GM21367 (cell line): Measurements from ENCODE around the gene THAP7.
"Not testable (repeated sequence)": the region's sequence is repeated elsewhere in the genome, so short reads cannot be mapped to it uniquely, and the experiment has no call there.

Source experiments
- ATAC-seq: cut with Tn5 transposase; IDR thresholded peaks from one replicate; pipeline ENCODE4 v1.9.1; 2021; ENCODE audit not compliant: unreplicated experiment

Gene THAP7, protein sequence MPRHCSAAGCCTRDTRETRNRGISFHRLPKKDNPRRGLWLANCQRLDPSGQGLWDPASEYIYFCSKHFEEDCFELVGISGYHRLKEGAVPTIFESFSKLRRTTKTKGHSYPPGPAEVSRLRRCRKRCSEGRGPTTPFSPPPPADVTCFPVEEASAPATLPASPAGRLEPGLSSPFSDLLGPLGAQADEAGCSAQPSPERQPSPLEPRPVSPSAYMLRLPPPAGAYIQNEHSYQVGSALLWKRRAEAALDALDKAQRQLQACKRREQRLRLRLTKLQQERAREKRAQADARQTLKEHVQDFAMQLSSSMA

DNA sequence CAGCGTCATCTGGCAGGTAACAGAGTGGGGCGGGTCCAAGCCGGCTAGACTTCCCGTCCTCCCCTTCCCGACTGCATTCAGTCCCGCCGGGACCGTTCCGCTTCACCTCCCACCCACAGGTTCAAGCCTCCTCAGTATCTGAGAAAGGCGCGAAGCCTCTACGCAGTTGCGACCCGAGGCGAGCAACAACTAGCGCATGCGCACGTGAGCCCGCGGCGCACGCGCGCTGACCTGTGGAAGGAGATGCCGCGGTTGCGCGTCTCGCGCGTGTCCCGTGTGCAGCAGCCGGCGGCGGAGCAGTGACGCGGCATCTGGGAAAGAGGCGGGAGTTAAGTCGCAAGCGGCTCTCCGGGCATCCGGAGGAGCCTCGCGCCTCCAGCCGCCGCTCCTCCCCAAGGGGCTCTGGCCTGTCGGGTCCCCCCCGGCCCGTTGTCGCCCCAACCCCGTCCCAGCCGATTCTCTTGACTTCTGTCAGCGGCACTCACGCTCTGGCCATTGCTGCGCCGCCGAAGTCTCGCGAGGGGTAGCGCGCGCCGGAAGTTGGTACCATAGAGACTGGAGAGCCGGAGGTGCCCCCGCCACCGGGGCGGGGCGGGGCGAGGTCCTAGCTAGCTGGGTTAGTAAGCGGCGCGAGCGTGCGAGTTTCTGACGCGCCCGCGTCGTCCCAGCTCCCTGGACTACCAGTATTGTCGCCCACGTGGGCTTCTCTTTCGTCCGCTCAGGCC is at the start of gene THAP7:
Gene THAP7, minus strand, starts transcription at position 518 of the 725 bp plus-strand sequence. Its CDS starts 207 bp downstream, at position 311.
- ATAC-seq, result peak; percentile 74

DNA sequence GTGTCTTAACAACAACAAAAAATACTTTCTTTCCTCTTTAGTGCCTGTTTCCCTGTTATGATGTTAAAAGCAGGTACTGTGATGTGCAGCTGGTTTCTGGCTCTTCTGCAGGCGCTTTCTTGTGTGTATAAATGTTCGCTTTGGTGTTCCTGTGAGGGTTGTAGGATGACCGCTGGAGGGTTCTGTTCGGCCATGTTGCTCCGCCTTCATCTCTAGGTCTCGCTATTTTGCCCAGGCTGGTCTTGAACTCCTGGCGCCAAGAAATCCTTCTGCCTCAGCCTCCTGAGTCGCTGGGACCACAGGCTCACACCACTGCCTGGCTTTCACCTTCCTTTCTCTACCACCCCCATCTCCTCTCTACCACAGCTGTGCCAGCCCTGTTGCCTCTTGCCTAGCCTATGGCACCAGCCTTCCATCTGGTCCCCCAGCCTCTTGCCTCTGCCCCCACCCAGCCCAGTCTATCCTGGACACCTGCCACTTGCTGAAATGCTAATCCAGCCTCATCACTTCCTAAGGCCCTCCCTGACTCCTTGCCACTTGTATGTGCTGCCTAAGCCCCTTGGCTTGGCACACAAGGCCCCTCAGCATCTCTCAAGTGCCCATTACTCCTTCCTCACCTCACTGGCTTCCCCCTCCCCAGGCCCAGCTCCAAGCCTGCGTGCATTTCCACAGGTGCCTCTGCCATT is 49.4 kb upstream of the THAP7 start:
- ATAC-seq, result no peak

DNA sequence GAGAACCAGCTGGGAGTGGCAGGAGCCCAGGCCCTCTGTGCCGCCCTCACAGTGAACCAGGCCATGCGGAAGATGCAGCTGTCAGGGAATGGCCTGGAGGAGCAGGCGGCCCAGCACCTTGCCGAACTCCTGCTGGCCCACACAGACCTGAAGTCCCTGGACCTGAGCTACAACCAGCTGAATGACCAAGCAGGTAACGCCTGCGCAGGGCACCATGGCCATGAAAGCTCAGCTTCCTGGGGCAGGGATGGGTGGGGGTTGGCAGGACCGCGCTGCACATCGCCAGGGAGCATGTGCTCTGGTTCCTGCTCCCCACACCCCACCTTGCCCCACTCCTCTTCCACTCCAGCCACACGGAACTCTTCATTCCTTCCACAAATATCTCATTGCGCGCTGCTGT is 47.0 kb upstream of the THAP7 start:
- ATAC-seq, result not testable (repeated sequence)

DNA sequence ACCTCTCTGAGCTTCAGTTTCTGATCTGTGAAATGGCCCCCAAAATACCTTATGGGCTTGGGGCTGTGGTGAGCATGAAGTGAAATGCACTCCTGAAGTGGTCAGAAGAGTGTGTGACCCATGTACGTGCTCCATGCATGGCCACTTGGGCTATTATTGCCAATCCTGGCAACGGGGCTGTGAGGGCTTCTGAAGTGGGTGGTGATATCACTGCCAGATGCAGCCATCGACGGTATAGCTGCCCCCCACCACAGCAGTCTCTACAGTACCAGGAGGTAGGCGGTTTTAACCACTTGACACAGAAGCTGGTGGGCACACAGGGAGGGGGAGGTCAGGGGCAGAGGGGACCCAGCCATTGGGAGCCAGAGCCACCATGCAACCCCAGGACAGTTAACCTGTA is 46.5 kb upstream of the THAP7 start:
- not testable (repeated sequence) for ATAC-seq

DNA sequence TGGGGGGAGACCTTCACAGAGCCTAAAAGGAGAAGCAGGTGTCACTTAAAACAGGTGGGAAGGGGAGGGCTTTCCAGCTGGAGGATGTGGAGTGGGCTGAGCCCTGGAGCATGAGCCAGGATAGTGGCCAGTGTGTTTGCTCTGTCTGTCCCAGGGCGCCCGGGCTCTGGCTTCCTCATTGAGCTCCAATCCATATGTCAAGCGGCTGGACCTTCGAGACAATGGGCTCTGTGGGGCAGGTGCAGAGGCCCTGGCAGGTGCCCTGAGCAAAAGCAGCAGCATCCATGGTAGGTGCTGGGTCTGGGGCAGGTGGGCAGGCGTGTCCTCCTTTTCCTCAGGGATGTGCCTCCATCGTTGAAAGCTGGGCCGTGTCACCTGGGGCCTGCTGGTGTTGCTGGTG is 45.8 kb upstream of the THAP7 start:
- ATAC-seq, result no peak

DNA sequence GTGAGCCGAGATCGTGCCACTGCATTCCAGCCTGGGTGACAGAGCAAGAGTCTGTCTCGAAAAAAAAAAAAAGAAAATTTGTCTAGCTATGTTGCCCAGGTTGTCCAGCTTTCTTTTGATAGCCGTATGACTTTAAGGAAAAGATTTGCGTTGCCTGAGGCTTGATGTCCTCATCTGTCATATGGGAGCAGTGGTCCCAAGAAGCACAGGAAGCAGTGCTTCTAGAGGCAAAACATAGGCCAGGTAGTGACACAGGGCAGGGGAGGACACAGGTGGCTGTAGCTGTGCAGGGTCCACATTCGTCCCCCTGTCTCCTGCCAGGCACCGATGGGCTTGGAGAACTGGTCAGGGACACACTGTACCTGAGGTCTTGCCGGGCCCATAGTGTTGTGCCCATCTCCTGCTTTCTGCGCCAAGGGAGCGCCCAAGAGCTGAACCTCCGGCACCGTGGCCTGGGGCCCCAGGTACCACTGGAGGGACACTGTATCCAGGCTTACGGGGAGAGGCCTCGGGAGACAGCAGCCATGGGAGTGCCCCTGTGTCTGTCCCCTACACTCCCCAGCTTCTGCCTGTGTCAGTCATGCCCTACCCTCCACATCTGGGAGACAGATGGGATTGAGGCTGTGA is 45.2 kb upstream of the THAP7 start:
- ATAC-seq, result no peak

DNA sequence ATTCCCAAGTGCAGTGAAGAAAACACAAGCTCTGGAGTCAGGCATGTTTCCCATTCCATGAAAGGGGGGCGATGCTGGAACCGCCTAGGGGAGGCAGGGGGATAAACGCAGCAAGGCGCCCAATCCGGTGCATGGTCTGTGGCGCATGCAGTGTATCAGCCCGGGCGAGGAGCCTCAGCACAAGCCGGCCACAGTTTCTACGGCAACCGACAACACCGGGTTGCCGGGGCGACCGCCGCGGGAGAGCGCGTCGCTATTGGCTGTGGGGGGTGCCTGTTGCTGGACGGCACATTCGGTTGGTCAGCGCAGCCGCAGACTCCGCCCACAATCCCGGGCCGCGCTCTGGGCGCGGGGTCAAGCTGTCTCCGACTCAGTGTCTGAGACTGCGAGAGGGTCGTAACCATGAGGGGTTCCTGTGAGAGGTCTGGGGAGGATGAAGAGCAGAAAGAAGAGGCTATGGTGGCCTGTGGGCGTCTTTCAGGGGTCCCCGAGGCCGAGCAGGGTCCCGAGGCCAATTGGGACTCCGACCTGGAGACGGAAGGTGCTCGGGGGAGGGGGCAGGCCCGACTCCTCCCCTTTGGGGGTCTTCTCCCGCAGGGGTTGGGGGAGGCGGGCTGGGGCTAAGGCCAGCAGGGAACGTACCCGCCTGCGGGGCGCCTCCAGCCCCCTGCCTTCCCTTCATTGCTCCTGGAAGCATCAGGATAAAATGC is 43.8 kb upstream of the THAP7 start, which contains the start of gene LRRC74B:
Gene LRRC74B, plus strand, starts transcription at position 362 of the 710 bp plus-strand sequence. Its CDS starts 41 bp downstream, at position 403.
- ATAC-seq, result no peak

DNA sequence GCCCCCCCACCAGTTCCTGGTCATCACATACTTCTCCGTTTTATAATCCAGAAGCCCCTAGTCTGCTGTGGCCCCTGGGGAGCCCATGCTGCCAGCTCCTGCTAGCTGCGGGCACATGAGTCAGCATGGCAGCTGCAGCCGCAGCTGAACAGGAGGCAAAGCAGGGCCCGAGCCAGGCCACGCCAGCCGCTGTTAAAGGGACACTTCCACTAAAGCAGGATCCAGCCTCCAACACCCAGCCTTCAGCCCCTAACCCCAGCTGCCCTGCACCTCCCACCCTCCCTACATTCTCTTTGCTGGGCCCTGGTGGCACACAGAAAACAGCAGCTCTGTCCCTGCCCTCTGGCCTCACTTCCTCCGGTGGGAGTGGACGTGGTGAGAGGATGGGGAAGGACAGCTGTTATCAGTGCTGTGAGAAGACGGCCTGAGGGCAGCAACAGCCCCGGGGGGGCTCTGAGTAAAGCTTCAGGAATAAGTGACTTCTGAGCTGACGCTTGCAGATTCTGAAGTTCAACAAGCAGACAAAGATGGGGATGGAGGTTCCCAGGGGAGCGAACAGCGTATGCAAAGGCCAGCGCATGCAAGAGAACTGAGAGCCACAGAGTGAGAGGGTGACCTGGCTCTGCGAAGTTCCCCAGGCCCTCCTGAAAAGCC is 43.1 kb upstream of the THAP7 start:
- ATAC-seq, result no peak

DNA sequence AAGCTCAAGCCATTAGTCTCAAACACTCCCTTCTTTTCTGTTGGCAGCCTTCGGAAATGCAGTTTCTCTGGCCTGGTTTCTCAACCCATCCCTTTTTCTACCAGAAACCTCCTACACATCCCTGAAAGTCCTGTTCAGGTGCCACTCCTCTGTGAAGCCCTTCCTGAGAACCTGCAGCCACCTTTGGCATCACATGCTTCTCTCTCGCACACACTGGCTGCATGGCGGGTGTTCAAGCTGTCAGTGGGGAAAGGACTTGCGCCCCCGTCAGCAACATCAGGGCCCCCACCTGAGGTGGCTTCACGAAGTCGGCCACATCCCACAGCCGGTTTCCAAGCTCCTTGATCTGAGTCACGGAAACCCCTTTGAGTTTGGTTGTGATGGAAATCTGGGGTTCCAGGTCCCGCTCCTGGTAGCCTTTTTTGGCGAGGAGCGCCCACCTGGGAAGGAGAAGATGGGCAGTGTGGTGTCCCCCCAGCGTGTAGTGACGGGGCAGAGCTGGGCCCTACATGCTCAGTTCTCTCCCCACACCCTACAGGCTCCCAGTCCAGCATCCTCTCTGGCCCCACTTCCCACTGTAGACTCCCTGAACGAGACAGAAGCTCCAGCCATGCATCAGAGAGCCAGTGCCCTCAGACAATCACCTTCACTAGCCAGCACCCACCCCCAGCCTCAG is 42.1 kb upstream of the THAP7 start:
- ATAC-seq, result no peak

DNA sequence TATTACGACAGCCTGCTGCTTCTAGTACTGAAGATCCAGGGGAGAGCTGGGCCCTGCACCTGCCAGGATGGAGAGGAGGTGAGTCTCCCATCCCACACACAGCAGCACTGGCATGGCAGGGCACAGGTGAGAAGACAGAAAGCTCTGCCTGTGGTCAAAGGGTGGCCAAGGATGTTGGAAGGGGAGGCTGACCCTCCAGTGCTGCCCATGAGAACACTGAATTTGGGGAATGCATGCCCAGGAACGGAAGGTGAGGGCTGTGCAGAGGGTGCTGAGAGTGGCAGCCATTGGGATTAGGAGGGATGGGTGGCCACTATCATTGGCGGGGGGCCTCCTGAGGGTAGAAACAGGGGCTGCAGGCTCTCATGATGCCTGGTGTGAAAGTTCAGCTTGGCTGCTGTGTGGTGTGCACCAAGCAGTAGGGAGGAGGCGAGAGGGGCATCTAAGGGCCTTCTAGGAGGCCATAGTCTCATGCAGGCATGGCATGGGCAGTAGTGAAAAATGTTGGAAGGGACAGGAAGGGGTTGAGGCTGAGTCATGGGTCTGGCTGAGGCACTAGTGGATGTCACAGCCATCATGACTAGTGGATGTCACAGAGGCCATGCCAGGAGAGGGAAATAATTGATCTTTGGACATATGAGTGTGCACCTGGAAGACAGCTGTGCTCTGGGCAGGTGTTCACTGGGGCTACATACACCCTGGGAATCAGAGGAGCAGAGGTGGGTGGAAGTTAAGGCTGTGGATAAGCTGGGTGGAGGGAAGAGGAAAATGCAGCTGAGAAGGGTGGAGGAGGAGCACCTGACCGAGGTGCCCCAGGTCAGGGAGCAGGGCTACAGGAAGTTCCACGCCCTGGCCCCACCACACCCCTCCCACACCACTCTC is 41.3 kb upstream of the THAP7 start:
- ATAC-seq, result no peak

DNA sequence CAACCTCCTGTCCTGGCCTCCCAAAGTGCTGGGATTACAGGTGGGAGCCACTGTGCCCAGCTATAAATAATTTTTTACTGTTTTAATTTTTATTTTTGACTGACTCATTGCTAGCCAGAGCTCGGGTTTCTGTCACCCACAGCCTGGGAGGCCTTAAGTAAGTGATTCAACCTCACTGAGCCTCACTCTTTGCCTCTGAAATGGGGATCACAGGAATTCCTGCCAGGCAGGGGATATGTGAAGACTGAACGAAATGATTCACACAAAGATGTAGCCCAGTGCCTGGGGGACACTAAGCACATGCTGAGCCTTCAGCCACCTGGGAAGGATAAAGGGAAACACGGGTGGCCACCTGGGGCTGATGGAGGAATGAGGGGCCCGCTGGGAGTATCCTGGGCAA is 40.0 kb upstream of the THAP7 start:
- ATAC-seq, result no peak

DNA sequence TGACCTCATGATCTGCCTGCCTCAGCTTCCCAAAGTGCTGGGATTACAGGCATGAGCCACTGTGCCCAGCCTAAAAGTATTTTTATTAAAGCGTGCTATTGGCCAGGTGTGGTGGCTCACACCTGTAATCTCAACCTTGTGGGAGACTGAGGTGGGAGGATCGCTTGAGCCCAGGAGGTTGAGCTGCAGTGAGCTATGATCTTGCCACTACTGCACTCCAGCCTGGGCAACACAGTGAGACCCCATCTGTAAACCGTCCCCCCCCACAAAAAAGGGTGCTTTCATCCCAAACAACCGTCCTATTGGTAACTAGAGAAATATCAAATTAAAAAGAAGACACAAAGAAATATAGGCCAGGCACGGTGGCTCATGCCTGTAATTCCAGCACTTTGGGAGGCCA is 37.2 kb upstream of the THAP7 start:
- ATAC-seq, result not testable (repeated sequence)

DNA sequence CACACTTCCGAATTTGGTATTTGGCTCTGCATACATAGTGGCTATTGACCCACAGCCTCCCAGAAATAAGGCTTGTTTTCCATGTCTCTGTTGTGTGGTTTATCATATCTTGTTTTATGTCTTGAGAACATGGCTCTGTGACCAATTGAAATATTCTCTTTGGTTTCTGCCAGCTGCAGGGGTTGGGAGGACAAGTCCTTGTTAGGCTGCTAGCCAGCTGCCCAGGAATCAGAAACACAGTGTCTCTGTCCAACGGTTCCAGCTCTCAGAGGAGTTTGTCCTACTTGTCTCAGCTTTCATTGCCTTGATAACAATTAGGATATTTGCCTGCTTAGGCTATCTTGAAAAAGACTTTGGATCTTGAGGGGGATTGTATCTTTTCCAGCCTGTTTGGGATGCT is 36.5 kb upstream of the THAP7 start:
- no peak for ATAC-seq

DNA sequence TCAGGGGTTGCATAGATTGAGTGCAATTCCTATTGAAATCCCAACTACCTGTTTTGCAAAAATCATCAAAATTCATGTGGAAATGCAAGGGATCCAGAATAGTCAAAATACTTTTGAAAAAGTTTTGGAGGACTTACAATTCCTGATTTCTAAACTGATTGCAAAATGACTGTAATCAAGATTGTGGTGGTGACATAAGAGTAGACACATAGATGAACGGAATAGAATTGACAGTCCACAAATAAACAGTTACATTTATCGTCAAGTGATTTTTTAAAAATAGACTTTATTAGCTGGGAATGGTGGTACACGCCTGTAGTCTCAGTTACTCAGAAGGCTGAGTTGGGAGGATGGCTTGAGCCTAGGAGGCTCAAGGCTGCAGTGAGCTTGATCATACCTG is 33.1 kb upstream of the THAP7 start:
- ATAC-seq, result no peak

DNA sequence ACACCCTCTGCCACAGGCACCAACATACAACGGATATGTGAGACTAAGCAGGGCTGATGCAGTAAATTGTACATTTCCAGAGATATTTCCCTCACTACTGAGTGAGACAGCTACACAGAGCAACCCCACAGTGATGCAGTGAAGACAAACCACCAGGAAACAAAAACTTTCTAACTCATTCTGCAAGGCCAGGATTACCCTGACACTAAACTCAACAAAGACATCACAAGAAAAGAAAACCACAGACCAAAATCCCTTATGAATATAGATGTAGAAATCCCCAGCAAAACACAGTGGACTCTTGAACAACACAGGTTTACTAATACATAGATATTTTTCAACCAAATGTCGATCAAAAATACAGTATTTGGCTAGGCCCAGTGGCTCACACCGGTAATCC is 32.0 kb upstream of the THAP7 start:
- ATAC-seq, result no peak

DNA sequence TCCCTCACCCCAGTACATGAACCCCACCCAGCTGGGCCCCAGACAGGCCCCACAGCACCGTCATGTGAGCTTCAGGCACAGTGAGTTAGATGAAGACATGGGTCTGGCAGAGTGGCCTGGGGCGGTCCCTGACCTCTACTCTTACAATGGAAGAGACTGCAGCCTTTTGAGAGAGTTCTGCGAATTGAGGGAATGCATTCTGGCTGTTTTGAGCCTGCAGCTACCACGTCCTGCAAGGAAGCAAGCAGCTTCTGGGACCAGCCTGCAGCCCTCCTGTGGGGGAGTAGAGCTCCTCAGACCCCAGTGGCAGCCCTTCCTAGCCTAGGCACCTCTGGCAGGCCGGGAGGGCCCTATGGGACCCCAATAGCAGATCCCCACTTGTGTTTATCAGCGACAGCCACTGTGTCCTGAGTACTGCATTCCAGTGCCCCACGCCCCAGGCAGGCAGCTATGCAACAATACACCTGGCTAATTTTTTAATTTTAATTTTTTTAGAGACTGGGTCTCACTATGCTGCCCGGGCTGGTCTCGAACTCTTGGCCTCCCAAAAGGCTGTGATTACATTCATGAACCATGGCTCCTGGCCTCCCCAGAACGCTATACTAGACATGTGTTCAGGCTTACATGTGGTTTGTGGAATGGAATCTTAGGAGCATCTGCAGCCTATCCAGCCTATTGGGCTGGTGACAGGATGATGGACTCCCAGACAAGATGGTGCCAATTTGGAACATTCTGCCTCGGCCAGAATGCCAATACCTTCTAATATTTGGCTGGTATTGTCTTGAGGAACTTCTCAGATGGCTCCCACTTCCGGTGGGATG is 31.2 kb upstream of the THAP7 start:
- no peak for ATAC-seq

DNA sequence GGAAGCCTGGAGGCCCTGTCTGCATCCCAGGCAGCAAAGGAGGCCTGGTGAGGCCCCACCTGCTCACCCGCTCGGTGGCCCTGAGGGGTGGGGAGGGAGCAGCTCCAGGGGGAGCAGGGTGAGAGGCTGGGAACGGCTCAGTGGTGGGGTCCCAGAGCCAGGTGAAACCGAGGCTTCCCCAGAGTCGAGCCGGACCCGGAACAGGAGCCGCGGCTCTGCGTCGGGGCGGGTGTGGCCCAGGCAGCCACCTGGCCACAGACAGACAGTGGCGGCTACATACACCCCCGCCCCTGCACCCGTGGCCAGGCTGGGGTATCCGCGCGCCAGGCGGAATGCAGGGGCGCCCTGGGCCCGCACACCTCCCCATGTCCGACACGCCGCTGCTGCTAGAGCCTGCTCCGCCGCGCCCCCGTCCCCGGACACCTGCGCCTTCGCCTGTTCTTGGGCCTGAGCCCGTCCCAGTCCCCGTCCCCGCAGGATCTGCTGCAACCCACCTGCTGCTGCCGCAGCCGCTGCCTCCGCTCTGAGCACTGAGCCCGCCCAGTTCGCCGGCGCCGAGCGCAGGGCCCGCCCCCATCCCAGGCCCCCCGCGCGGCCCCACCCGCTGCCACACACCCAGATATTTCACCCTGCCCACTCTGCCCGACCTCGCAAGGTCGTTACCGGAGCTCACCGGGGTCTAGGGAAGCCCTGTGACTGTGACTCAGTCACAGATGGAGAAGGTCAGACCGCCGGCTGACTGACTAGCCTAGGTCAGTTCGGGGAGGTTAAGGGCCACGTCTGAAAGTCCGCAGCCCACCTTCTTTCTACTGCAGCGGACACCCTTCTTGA is 30.3 kb upstream of the THAP7 start, which contains the start of gene SLC7A4:
Gene SLC7A4, minus strand, starts transcription at position 525 of the 831 bp plus-strand sequence. CDS start 749 bp downstream, outside the sequence.
- ATAC-seq, result no peak
